Epidermal melanocyte (primary cell): ENCODE results near the gene TXNL4A.
A peak's percentile ranks its signal among the peaks of the same experiment; 100 is the strongest.

Experiments
- DNase-seq: peaks from one replicate; pipeline ENCODE4 v3.0.0; 2011; ENCODE audit warnings: low spot score; ENCODE audit not compliant: insufficient read length

TXNL4A gene

GRCh38 chr18:79949697-79950487 is 38.5 kb downstream of the TXNL4A start:
- no peak for DNase-seq

GRCh38 chr18:79948719-79949411 is 39.5 kb downstream of the TXNL4A start:
- DNase-seq: no peak

GRCh38 chr18:79947881-79948610 is 40.3 kb downstream of the TXNL4A start:
- DNase-seq: no peak

GRCh38 chr18:79947054-79947755 is 41.2 kb downstream of the TXNL4A start:
- DNase-seq: no peak

- no peak for DNase-seq
These were observed 43.0 kb downstream of the TXNL4A start for GRCh38 chr18:79945118-79946042.

- no peak for DNase-seq
These were observed 43.6 kb downstream of the TXNL4A start for GRCh38 chr18:79944746-79945117.

- DNase-seq: no peak
These were observed 44.1 kb downstream of the TXNL4A start for GRCh38 chr18:79944126-79944731.

- no peak for DNase-seq
These were observed 44.7 kb downstream of the TXNL4A start for GRCh38 chr18:79943608-79944125.

- DNase-seq: no peak
These were observed 45.4 kb downstream of the TXNL4A start for GRCh38 chr18:79942786-79943607.

GRCh38 chr18:79942211-79942610 is 46.2 kb downstream of the TXNL4A start:
- DNase-seq: no peak

- DNase-seq: no peak
These were observed 46.8 kb downstream of the TXNL4A start for GRCh38 chr18:79941473-79942119.

- no peak for DNase-seq
These were observed 47.4 kb downstream of the TXNL4A start for GRCh38 chr18:79940814-79941472.

GRCh38 chr18:79940126-79940813 is 48.1 kb downstream of the TXNL4A start:
- DNase-seq: no peak

GRCh38 chr18:79939096-79939495 is 49.3 kb downstream of the TXNL4A start:
- DNase-seq: peak; percentile 84

- DNase-seq: no peak
These were observed 50.2 kb downstream of the TXNL4A start for GRCh38 chr18:79938196-79938595.

- no peak for DNase-seq
These were observed 51.1 kb downstream of the TXNL4A start for GRCh38 chr18:79937103-79937860.

- no peak for DNase-seq
These were observed 51.7 kb downstream of the TXNL4A start for GRCh38 chr18:79936641-79937040.
